Measurements from ENCODE around the gene GMEB2. TPM values are rescaled to one million over a fixed set of nuclear protein-coding genes. Genes with fewer than 3 reads are reported as not detected.

Gene GMEB2
- total RNA-seq, 1 donor from 2014 or later, result 6.1 TPM

- intact Hi-C loops (cut with DNase I), result no loop called here
- no peak for DNase-seq (ENCODE audit: missing footprints)
- ATAC-seq, result no peak
Observed at GRCh38 chr20:63557481-63557891, 69.4 kb downstream of the GMEB2 start.

DNA sequence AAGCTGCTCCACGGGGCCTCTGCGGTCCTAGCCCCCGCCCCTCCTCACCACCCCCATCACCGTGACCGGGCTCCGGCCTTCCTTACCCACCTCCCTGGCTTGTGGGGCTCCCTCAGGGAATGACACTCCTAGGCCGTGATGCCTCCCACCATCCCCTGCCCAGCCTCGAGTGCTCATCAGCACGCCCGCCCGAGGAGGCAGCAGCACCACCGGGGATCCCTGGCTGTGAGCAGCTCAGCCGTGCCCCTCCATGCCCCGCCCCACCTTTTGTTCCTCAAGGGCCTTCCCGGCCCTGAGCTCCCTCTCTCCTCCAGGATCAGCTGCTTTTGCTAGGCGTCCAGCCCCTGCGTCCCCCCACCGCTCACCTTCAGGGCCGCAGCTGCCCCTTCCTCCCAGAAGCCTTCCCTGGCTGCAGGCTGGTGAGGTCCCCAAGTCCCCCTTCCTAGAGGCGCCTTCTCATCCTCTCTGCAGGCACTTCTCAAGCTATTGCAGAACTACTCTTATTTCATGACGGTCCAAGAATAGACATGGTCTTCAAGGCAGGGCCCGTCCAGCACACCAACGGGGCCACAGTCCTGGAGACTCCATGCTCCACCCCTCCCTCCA is 69.9 kb downstream of the GMEB2 start:
- ATAC-seq, result no peak
- intact Hi-C loops (cut with DNase I), result no loop called here

GRCh38 chr20:63555661-63556381 is 71.1 kb downstream of the GMEB2 start:
- intact Hi-C loops (cut with DNase I), result no loop called here
- no peak for DNase-seq (ENCODE audit: missing footprints)

More for the DNA sequence above, 69.9 kb downstream of the GMEB2 start:
- no peak for DNase-seq (ENCODE audit: missing footprints)

DNA sequence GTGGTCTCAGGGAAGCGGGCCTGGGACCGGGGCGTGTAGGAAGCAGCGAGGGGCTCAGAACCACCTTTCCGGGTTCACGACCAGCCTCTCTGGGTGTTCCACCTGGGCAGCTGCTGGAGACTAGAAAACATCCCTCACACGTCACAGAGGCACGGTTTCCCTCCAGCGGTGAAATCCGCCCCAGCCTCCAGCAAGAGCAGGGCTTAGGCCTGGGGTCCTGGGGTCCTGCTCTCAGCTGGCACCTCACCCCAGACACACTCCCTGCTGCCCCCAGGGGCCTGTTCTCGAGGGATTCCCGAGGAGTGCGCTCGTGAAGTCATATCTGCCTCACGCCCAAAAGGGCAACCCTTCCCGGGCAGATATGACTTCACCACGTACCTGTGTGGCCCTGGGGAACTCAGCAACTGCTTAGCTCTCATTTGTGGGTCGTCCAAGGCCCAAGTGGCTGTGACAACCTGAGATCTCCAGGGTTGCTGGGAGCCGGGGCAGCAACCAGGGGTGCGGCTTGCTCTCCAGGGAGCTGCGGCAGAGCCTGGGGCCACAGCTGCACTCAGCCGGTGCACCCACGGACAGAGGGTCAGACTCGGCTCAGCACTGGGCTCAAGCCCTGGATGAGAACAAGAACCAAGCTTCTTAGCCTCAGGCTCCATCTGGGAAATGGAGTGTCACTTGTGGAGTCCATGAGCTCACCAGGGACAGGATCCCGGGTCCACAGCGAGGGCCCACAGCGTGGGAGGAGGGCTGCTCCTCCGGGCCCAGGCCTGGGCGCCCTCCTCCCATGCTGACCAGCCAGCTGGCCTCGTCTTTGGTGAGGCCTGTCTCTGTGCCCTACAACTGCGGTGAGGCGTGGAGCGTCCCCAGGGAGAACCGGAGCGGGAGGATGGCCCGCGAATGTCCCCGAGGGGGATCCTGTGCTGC is 72.3 kb downstream of the GMEB2 start:
- intact Hi-C loops (cut with DNase I), result no loop called here
- ATAC-seq (no peak), DNase-seq (ENCODE audit: missing footprints) (no peak)

More at GRCh38 chr20:63555661-63556381, 71.1 kb downstream of the GMEB2 start:
- no peak for ATAC-seq

DNA sequence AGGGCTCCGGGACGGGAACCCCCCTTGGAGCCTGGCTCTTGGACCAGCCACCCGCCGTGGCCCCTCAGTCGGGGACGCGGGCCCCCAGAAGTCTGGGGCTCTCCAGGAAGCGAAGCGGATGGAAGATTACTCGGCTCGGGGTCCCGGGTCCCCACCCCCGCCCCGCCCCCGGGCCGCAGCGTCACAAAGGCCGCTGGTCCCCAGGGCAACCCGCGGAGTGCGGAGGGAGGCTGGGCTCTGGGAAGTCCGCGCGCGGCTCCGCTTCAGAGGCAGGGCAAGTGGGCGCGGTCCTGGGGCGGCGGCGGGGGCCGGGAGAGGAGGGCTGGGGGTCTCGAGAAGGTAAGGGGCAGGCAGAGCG is 73.0 kb downstream of the GMEB2 start, which contains the start of gene FNDC11:
FNDC11 (plus strand) TSS at position 227 of the 358 bp plus-strand sequence. CDS start 1,505 bp downstream, outside the sequence.
- no peak for DNase-seq (ENCODE audit: missing footprints)
- peak; percentile 49 for ATAC-seq
- intact Hi-C loops (cut with DNase I), result no loop called here

- DNase-seq (ENCODE audit: missing footprints) (peak; percentile 89), ATAC-seq (peak; percentile 84)
- intact Hi-C loops (cut with DNase I), result no loop called here
Observed at GRCh38 chr20:63553251-63553932, 73.5 kb downstream of the GMEB2 start.

DNA sequence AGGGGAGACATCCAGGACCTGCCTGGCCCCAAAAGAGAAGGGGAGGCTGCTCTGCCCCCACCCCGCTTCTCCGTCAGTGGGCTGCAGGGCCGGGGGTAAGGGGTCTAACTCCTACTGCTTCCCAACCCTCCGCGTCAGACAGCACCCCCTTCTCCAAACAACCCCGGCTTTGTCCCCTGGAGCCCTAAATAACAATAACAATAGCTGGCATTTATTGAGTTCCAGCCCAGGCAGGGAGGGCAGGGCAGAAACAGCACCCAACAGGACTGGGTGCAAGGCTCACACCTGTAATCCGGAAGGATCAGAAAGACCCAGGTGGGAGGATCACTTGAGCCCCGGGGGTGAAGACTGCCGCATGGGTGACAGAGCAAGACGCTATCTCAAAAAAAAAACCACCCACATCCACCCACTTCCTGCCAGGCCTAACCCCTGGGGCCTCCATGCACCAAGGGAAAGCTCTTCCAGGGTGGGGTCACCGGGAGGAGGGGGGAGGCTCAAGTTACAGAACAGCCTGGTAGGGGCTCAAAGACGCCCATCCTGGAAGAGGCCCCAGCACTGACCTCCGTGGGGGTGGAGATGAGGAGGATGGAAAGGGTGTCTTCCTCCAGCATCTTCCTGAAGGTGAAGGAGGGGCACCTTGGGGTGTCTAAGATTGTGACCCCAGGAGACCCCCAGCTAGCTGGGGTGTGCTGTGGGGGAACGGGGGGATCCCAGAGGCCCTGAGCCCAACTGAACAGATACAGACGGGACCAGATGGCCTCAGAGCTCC is 74.2 kb downstream of the GMEB2 start:
- no peak for ATAC-seq
- DNase-seq (ENCODE audit: missing footprints), result no peak
- intact Hi-C loops (cut with DNase I), result no loop called here

GRCh38 chr20:63551068-63551467 is 75.8 kb downstream of the GMEB2 start:
- ATAC-seq (no peak), DNase-seq (ENCODE audit: missing footprints) (no peak)
- intact Hi-C loops (cut with DNase I), result no loop called here

GRCh38 chr20:63549679-63550282 is 77.1 kb downstream of the GMEB2 start:
- intact Hi-C loops (cut with DNase I), result no loop called here
- ATAC-seq, result no peak
- no peak for DNase-seq (ENCODE audit: missing footprints)

DNA sequence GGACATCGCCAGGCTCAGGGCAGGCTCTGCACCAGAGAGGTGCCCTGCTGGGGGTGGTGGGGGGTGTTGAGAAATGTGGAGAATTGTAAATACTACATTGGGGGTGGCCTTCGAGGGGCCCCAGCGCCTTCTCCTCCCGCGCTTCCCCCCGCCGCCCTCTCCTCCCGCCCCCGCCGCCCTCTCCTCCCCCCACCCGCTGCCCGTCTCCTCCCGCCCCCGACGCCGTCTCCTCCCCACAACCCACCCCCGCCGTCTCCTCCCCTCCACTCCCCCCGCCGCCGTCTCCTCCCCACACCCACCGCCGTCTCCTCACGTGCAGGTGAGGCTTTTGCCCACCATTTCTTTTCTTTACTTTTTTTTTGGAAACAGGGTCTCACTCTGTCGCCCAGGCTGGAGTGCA is 77.9 kb downstream of the GMEB2 start:
- no peak for DNase-seq (ENCODE audit: missing footprints)
- intact Hi-C loops (cut with DNase I), result no loop called here
- ATAC-seq, result no peak

DNA sequence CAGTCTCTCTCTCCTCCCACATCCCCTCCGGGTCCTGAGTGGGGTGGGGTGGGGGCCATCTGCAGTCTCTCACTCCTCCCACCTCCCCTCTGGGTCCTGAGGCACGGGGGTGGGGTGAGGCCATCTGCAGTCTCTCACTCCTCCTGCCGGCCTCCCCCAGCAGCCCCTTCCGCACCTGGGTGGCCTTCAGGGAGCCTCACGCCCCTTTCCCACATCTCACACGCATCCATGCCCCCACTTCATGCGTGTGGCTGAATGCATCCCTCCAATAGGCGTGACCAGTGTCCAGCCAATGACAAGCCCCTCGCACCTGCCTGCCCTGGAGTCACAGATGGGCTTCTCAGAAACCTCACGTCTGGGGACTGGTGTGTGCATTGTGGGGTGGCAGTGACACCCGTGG is 78.4 kb downstream of the GMEB2 start:
- no peak for ATAC-seq
- intact Hi-C loops (cut with DNase I), result no loop called here
- no peak for DNase-seq (ENCODE audit: missing footprints)

DNA sequence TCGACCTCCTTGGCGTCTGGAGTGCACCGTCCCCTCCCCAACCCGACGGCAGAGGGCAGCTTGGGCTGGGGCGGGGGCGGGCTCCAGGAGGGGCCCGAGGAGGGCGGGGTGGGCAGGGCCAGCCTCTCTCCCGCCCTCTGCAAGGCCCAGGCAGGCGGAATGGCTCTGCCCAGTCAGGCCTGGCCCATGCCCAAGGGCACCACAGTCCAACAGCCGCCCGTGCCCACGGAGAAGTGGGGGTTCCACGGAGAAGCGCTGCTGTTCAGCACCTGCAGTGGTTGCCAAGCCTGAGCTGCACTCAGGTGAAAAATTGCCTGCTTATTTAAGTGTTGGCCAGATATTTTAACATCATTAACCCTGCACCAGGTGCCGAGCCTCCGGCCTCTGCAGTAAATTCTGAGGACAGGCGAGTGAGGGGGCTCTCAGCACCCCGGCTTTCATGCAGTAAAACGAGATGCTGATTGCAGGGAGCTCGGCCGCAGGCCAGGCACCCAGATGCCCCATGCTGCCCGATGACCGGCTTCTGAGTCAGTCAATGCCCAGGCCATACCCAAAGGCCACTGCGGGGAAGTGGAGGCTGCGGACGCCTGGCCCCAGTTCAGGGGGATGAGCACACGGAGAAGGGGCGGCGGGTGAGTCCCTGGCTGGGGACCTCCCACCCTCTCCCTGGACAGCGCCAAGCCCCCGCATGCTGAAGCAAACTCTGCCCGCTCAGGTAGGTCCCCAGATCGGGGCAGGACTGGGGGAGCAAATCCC is 79.0 kb downstream of the GMEB2 start, which contains the start of gene SRMS:
SRMS (minus strand) TSS at position 25 of the 756 bp plus-strand sequence. CDS start 286 bp downstream, outside the sequence.
- ATAC-seq (no peak), DNase-seq (ENCODE audit: missing footprints) (no peak)
- intact Hi-C loops (cut with DNase I), result no loop called here

DNA sequence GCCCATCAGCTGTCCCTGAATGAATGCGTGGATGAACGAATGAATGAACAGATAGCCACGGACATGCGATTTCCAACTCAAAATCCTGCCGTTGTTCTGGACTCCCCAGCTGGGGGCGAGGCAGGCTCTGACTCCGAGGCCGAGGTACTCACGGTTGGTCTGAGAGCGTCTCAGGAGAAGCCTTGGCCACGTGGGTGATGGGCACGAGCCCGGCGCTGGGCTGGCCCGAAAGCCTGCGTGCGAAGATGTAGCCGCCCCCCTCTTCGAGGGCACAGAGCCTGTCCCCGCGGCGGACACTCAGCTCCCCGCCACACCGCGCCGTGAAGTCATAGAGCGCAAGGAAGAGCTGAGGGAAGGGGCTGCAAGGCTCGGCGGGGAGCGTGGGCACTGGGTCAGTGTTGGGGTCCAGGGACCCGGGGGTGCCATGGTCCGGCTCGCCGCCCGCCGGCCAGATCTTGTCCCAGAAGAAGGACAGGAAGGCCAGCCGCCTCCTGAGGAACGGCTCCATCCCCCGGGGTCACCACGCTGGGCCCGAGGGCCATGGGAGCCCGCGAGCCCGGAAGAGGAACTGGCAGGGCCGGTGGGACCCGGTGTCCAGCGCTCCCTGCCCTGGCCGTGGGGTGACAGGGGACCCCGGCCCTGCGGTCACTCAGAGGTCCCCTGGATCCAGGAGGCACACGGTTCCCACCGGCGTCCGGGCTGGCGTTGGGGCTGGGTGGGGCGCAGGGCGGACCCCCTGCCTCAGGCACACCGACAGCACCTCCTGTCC is 79.8 kb downstream of the GMEB2 start:
- intact Hi-C loops (cut with DNase I), result no loop called here
- no peak for ATAC-seq
- DNase-seq (ENCODE audit: missing footprints), result peak; percentile 53

DNA sequence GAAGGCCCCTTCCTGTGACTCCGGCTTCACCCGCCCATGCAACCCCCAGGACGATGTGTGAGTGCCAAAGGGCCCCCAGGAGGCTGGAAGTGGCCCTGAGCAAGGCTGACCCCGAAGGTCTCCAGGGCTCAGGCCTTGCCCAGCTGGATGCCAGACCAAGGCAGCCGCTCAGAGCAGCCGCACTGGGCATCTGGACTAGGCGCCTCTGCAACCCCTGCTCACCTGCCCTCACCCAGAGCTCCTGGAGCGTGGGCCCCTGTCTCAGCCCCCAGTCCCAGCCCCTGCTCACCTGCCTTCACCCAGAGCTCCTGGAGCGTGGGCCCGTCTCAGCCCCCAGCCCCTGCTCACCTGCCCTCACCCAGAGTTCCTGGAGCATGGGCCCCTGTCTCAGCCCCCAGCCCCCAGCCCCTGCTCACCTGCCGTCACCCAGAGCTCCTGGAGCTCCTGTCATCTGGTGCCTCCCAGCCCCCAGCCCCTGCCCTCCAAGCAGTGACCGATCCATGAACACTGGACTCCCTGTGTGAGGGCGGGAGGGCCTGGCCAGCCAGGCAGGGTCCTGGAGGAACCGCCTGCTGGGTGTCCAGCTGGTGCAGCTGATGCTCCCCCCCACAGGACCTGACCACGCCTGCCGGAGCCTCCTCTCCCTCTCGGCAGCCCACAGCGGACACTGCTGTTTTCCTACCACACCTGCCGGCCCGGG is 80.5 kb downstream of the GMEB2 start:
- ATAC-seq, result no peak

GRCh38 chr20:63545814-63546213 is 81.1 kb downstream of the GMEB2 start:
- ATAC-seq, result no peak
- intact Hi-C loops (cut with DNase I), result no loop called here

More for the DNA sequence above, 80.5 kb downstream of the GMEB2 start:
- intact Hi-C loops (cut with DNase I), result no loop called here
- DNase-seq (ENCODE audit: missing footprints), result no peak

More at GRCh38 chr20:63545814-63546213, 81.1 kb downstream of the GMEB2 start:
- no peak for DNase-seq (ENCODE audit: missing footprints)
